ENCODE measurements around the gene CTNNA1. TPM values are rescaled to one million over a fixed set of nuclear protein-coding genes. Genes with fewer than 3 reads are reported as not detected.

Gene CTNNA1
- total and polyA plus RNA-seq, 2 of the 8 experiments (the other 6 are each of a cell fraction or from before 2014, with no cell fraction given): 115 to 349 TPM

- Histone ChIP-seq H2BK120ac (replicated peaks; ENCODE audit: low read depth, low read length) (no peak overlapping the region), H3K36me3 (ENCODE audit: control insufficient read depth in 2 of 4, insufficient read depth in 4 of 4, low read length in 3 of 4) (0 out of 8 replicates have a peak, but pooled peaks cover 0 to 3% (median 0%) of the 10 kb centered on the region in 4 experiments), H2AFZ (ENCODE audit: low read length) (no peak overlapping the region), H3K79me2 (ENCODE audit: control insufficient read depth in 1 of 2, insufficient read depth in 2 of 2, low read length in 2 of 2) (peaks cover 0 to 78% of the 10 kb centered on the region in 2 experiments; a peak in 3 of 4 replicates), H3K56ac (replicated peaks; ENCODE audit: insufficient read length, low read depth, low read length) (no peak overlapping the region), H4K8ac (ENCODE audit: extremely low read depth, insufficient read depth, low read length) (no peak overlapping the region), H3K18ac (ENCODE audit: extremely low read depth, low read length) (no peak overlapping the region), H3K4me3 (ENCODE audit: extremely low read depth in 1 of 4, insufficient read depth in 2 of 4, low read depth in 3 of 4, low read length in 4 of 4) (no peak overlapping the region), H4K20me1 (replicated peaks in 1 of 2; ENCODE audit: control insufficient read depth in 1 of 2, insufficient read depth in 2 of 2, low read length in 2 of 2) (peaks cover 5 to 11% of the 10 kb centered on the region in 2 experiments), H3K9me3 (ENCODE audit: insufficient read depth in 2 of 2, low read depth in 1 of 2, low read length in 1 of 2) (no peaks in the 10 kb centered on the region), H4K5ac (ENCODE audit: insufficient read length, low read depth, low read length) (no peak overlapping the region), H3K27ac (ENCODE audit: low read depth, low read length) (no peak overlapping the region), H3K14ac (ENCODE audit: insufficient read length) (no peak overlapping the region), H3K9ac (replicated peaks in 1 of 4; ENCODE audit: extremely low read depth in 1 of 4, low read depth in 3 of 4, low read length in 3 of 4) (no peak overlapping the region), H3K23ac (ENCODE audit: insufficient read length) (no peak overlapping the region), H3K23me2 (ENCODE audit: low read depth, low read length) (no peaks in the 10 kb centered on the region), H2BK15ac (ENCODE audit: low read length) (no peak overlapping the region), H2BK5ac (ENCODE audit: low read depth, low read length) (no peak overlapping the region), H3K4ac (replicated peaks; ENCODE audit: insufficient read length, low read depth, low read length) (no peak overlapping the region), H3K79me1 (ENCODE audit: low read depth, low read length) (peaks cover 3% of the 10 kb centered on the region; the same call in 1 of the 2 replicates), H3K27me3 (replicated peaks in 1 of 4; ENCODE audit: control insufficient read depth in 3 of 4, extremely low read depth in 1 of 4, insufficient read depth in 3 of 4, low read length in 3 of 4) (no peaks in the 10 kb centered on the region), H2BK12ac (ENCODE audit: low read depth, low read length) (no peak overlapping the region), H2BK20ac (ENCODE audit: low read length) (no peak overlapping the region), H3K4me1 (replicated peaks in 1 of 4; ENCODE audit: control insufficient read depth in 3 of 4, insufficient read depth in 4 of 4, low read length in 3 of 4) (peaks cover 0 to 4% (median 0%) of the 10 kb centered on the region in 4 experiments; a peak in 3 of 7 replicates), H2AK5ac (ENCODE audit: low read depth, low read length) (no peak overlapping the region), H4K91ac (replicated peaks; ENCODE audit: insufficient read length, low read length) (no peak overlapping the region), H3K4me2 (ENCODE audit: insufficient read depth in 1 of 2, low read depth in 2 of 2, low read length in 2 of 2) (no peak overlapping the region)
- ChIA-PET POLR2A (ENCODE audit: partially characterized antibody) (interaction anchor here (1.3 to 1.5 kb wide), 2 partner anchors 9 to 26 kb away, joined by 3 read pairs; no protein-coding TSS in a partner anchor), CTCF (ENCODE audit: partially characterized antibody) (interaction anchor here (0.7 to 6.5 kb wide), 5 partner anchors 11 to 179 kb away, joined by 3 to 40 read pairs (median 4); no protein-coding TSS in a partner anchor)
- DNase-seq (ENCODE audit: low read depth in 1 of 2, low spot score in 2 of 2): no peak
- no peak for FAIRE-seq
- TF ChIP-seq BRCA1 (IDR thresholded peaks at IDR 0.05; ENCODE audit: low read depth, low read length) (no peak), CREB1 (IDR thresholded peaks at IDR 0.05) (no peak)
Observed at GRCh38 chr5:138793575-138793974, 40.4 kb downstream of the CTNNA1 start.
